Common myeloid progenitor, CD34-positive (primary cell): ENCODE measurements around the gene XYLT1.
"Not testable (repeated sequence)": the region's sequence is repeated elsewhere in the genome, so short reads cannot be mapped to it uniquely, and the experiment has no call there.

Experiments used
- CTCF ChIA-PET: fragments of 350-600 bp; sonication (Branson Sonifier 250); formaldehyde crosslinking; loops from one replicate; lab custom pipeline; 2021; ENCODE audit warnings: antibody characterized with exemption; lab: Charles Lee
- POLR2A ChIA-PET: fragments of 350-600 bp; sonication (Branson Sonifier 250); formaldehyde crosslinking; loops from one replicate; lab custom pipeline; 2021; ENCODE audit warnings: antibody characterized with exemption; lab: Charles Lee
- DNase-seq, 3 donors: peaks; one replicate each; pipeline versions ENCODE4 v3.0.0 to v3.0.0-alpha.2; 2013
- H3K27ac ChIP-seq, 2 experiments: 1 replicate in 1 of 2; 2 replicates in 1 of 2; pipeline ENCODE4 v1.7.0; 2013; ENCODE audit warnings: inconsistent platforms in 2 of 2, low read length in 2 of 2, mild to moderate bottlenecking in 2 of 2, low read depth in 1 of 2, moderate library complexity in 1 of 2; ENCODE audit not compliant: severe bottlenecking in 2 of 2, insufficient read depth in 1 of 2, poor library complexity in 1 of 2
- H3K27me3 ChIP-seq, 5 experiments: replicated peaks in 2 of 5; 1 replicate in 3 of 5; 2 replicates in 2 of 5; pipeline versions ENCODE4 v1.6.1 to v1.7.0; 2013; ENCODE audit warnings: low read length in 4 of 5, mild to moderate bottlenecking in 2 of 5, moderate library complexity in 2 of 5, inconsistent platforms in 1 of 5; ENCODE audit not compliant: insufficient read depth in 5 of 5, control insufficient read depth in 4 of 5
- H3K36me3 ChIP-seq, 4 experiments: 1 replicate in 2 of 4; 2 replicates in 2 of 4; pipeline versions ENCODE4 v1.6.1 to v1.7.0; 2013; ENCODE audit warnings: low read length in 3 of 4, control low read depth in 1 of 4, mild to moderate bottlenecking in 1 of 4; ENCODE audit not compliant: control insufficient read depth in 4 of 4, insufficient read depth in 4 of 4
- H3K4me1 ChIP-seq, 4 experiments: 1 replicate in 3 of 4; 2 replicates in 1 of 4; pipeline versions ENCODE4 v1.6.1 to v1.7.1; 2013; ENCODE audit warnings: low read length in 3 of 4, mild to moderate bottlenecking in 3 of 4, control low read depth in 1 of 4, inconsistent platforms in 1 of 4, moderate library complexity in 1 of 4; ENCODE audit not compliant: control insufficient read depth in 4 of 4, insufficient read depth in 4 of 4; ENCODE audit errors: control extremely low read depth in 1 of 4
- H3K4me3 ChIP-seq, 7 experiments: 1 replicate in 4 of 7; 2 replicates in 3 of 7; pipeline versions ENCODE4 v1.5.1 to v1.7.0; 2013; ENCODE audit warnings: mild to moderate bottlenecking in 7 of 7, low read length in 6 of 7, moderate library complexity in 6 of 7, inconsistent platforms in 2 of 7, low read depth in 2 of 7, control low read depth in 1 of 7; ENCODE audit not compliant: insufficient read depth in 4 of 7, control insufficient read depth in 1 of 7; ENCODE audit errors: extremely low read depth in 1 of 7
- H3K9me3 ChIP-seq, 5 experiments: 1 replicate in 4 of 5; 2 replicates in 1 of 5; pipeline versions ENCODE4 v1.6.1 to v1.7.1; 2013; ENCODE audit warnings: low read length in 4 of 5, mild to moderate bottlenecking in 2 of 5, inconsistent platforms in 1 of 5, low read depth in 1 of 5, moderate library complexity in 1 of 5; ENCODE audit not compliant: control insufficient read depth in 4 of 5, insufficient read depth in 2 of 5; ENCODE audit errors: control extremely low read depth in 1 of 5
- WGBS: methylation state at CpG from one replicate; pipeline ENCODE4 v1.1.5; 2013; ENCODE audit not compliant: insufficient coverage; 5-methylcytosine and 5-hydroxymethylcytosine counted together

Gene XYLT1

DNA sequence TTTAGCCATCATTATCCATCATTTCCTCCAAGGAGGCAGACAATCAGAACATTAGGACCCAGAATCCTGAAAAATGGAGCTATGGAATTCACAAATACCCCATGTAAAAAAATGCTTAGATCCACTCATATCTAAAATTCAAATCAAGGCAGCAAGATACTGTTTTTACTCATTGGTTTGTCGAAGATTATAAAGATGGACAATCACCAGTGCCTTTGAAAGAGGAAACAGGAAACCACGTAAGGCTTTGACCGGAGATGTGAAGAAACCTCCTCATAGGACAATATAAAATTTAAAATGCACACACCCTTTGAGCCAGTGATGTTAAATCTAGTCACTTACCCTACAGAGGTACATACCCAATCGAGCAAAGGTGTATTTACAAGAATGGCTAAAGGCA lies 130.0 kb downstream of the XYLT1 start:
- H3K4me3 ChIP-seq = peak overlapping the region in 1 of 7 experiments; percentile 56
- POLR2A ChIA-PET = no interaction called here
- DNase-seq = no peak
- H3K36me3 ChIP-seq = peaks cover 0 to 2% (median 0%) of the 10 kb centered on the region in 4 experiments
- no peak overlapping the region for H3K27ac ChIP-seq
- WGBS = 7% methylated on average over 2 of the region's 4 CpGs
- H3K9me3 ChIP-seq = no peaks in the 10 kb centered on the region
- CTCF ChIA-PET = interaction anchor here (1.1 to 1.9 kb wide), 3 partner anchors 17 to 37 kb away, joined by 4 to 6 read pairs (median 5); no protein-coding TSS in a partner anchor
- peaks cover 32 to 74% (median 66%) of the 10 kb centered on the region in 4 experiments for H3K4me1 ChIP-seq
- no peaks in the 10 kb centered on the region for H3K27me3 ChIP-seq

DNA sequence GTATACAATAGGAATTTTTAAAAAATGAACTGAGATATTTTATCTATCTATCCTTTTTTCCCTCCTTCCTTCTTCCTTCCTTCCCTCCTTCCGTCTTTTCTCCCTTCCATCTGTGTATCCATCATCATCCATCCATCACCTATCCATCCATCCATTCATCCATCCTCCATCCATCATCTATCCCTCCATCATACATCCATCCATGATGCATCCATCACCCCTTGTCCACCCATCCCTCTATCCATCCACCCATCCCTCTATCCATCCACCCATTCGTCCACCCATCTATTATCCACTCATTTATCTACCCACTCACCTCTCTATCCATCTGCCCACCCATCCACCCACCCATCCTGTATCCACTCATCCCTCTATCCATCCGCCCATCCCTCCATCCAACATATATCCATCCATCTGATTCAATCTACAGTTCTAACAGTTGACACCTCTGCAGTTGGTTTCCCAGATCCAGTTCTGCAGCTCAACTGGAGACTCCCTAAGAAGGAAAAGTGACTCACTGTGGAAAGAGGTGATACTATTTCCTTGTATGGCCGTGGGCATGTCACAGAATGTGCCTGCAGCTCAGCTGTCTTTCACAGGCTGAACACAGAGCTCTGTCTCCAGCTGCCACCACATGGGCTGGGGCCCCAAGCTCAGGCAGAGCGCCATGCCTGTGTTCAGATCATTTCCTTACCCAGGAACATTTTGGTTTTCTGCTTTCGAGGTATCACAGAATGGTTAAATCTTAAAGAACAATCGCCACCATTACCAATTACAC lies 130.8 kb downstream of the XYLT1 start:
- peak in 1 of 3 donors; percentile 57 for DNase-seq
- Histone ChIP-seq H3K27ac (no peak overlapping the region), H3K4me1 (peaks cover 25 to 67% (median 59%) of the 10 kb centered on the region in 4 experiments), H3K27me3 (no peaks in the 10 kb centered on the region), H3K4me3 (no peak overlapping the region), H3K9me3 (no peaks in the 10 kb centered on the region), H3K36me3 (peaks cover 0 to 2% (median 0%) of the 10 kb centered on the region in 4 experiments)
- ChIA-PET POLR2A (no interaction called here), CTCF (interaction anchor here (1.1 to 1.5 kb wide), 2 partner anchors 16 to 38 kb away, joined by 4 to 5 read pairs; no protein-coding TSS in a partner anchor)
- WGBS = 65% methylated on average over 5 of the region's 7 CpGs

- H3K4me1 ChIP-seq = peaks cover 19 to 54% (median 48%) of the 10 kb centered on the region in 4 experiments
- WGBS = 100% methylated on average over 7 of the region's 7 CpGs
- H3K27me3 ChIP-seq = no peaks in the 10 kb centered on the region
- H3K36me3 ChIP-seq = peaks cover 0 to 2% (median 0%) of the 10 kb centered on the region in 4 experiments
- no peaks in the 10 kb centered on the region for H3K9me3 ChIP-seq
- no peak overlapping the region for H3K4me3 ChIP-seq
- no peak overlapping the region for H3K27ac ChIP-seq
- CTCF ChIA-PET = interaction anchor here (1.1 kb wide), 1 partner anchor 9 kb away, joined by 3 read pairs; no protein-coding TSS in a partner anchor
- POLR2A ChIA-PET = no interaction called here
- DNase-seq = no peak
Measured at GRCh38 chr16:17338244-17338643, 132.5 kb downstream of the XYLT1 start.

DNA sequence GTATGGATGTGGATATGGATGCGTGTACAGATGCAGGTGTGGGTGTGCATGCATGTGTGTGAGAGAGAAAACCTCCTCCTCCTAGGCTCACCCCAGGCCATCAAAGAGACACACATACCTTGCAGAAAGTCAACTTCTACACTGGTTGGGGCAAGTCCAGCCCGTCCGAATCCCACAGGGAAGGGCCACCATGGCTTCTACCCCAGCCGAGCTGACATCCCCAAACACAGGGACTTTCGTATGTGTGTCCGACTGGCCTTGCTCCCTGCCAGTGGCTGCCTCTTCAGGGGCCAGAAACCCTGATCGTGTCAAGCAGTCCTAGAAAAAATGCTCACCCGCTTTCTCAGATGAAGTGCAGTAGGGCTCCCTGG lies 134.2 kb downstream of the XYLT1 start:
- peaks cover 12 to 36% (median 31%) of the 10 kb centered on the region in 4 experiments for H3K4me1 ChIP-seq
- POLR2A ChIA-PET = interaction anchor here (0.6 kb wide), 1 partner anchor 38 kb away, joined by 3 read pairs; no protein-coding TSS in a partner anchor
- CTCF ChIA-PET = interaction anchor here (0.7 kb wide), 1 partner anchor 138 kb away, joined by 3 read pairs; no protein-coding TSS in a partner anchor

GRCh38 chr16:17335826-17336529 lies 134.8 kb downstream of the XYLT1 start:
- peaks cover 6 to 31% (median 25%) of the 10 kb centered on the region in 4 experiments for H3K4me1 ChIP-seq
- CTCF ChIA-PET = interaction anchor here (0.7 to 1.1 kb wide), 2 partner anchors 38 to 43 kb away, joined by 3 read pairs; no protein-coding TSS in a partner anchor
- POLR2A ChIA-PET = interaction anchor here (0.6 kb wide), 2 partner anchors 39 to 1779 kb away, joined by 3 read pairs; no protein-coding TSS in a partner anchor
- H3K4me3 ChIP-seq = no peak overlapping the region
- DNase-seq = no peak
- H3K36me3 ChIP-seq = peaks cover 0 to 2% (median 0%) of the 10 kb centered on the region in 4 experiments
- H3K9me3 ChIP-seq = no peaks in the 10 kb centered on the region
- no peaks in the 10 kb centered on the region for H3K27me3 ChIP-seq
- 66% methylated on average over 10 of the region's 11 CpGs for WGBS
- peak overlapping the region in 1 of 2 experiments; percentile 2 for H3K27ac ChIP-seq

More for the DNA sequence above, 134.2 kb downstream of the XYLT1 start:
- Histone ChIP-seq H3K27ac (peak overlapping the region in 1 of 2 experiments; percentile 4), H3K4me3 (no peak overlapping the region), H3K9me3 (no peaks in the 10 kb centered on the region), H3K27me3 (no peaks in the 10 kb centered on the region), H3K36me3 (peaks cover 0 to 2% (median 0%) of the 10 kb centered on the region in 4 experiments)
- 98% methylated on average over 7 of the region's 8 CpGs for whole genome bisulfite sequencing
- DNase-seq = no peak

- DNase-seq = peak in 1 of 3 donors; percentile 49
- H3K27me3 ChIP-seq, H3K4me3 ChIP-seq, H3K36me3 ChIP-seq, H3K9me3 ChIP-seq: not testable (repeated sequence)
- Histone ChIP-seq H3K27ac (peak overlapping the region in 1 of 2 experiments; percentile 2), H3K4me1 (peaks cover under 1 to 25% (median 19%) of the 10 kb centered on the region in 4 experiments)
- ChIA-PET CTCF (interaction anchor here (0.7 to 1.1 kb wide), 2 partner anchors 39 to 42 kb away, joined by 3 read pairs; no protein-coding TSS in a partner anchor), POLR2A (interaction anchor here (0.6 kb wide), 1 partner anchor 1780 kb away, joined by 3 read pairs; no protein-coding TSS in a partner anchor)
- WGBS = 72% methylated on average over 5 of the region's 10 CpGs
Measured at GRCh38 chr16:17335406-17335805, 135.4 kb downstream of the XYLT1 start.
